Epithelial cell of esophagus (primary cell): Measurements from ENCODE around the gene MED10.

Experiments used
- DNase-seq: peaks from one replicate; pipeline ENCODE4 v3.0.0; 2010; ENCODE audit warnings: low read depth
- H3K4me3 ChIP-seq: 2 replicates; pipeline ENCODE4 v1.5.1; 2011; ENCODE audit warnings: mild to moderate bottlenecking, low read length, control low read depth
- TF ChIP-seq, protein P1 (sequence below): IDR thresholded peaks from 2 replicates; pipeline ENCODE4 v1.5.1; 2011; ENCODE audit warnings: low read depth, mild to moderate bottlenecking, low read length, control low read depth, inconsistent platforms; ENCODE audit not compliant: insufficient read depth; ENCODE audit errors: missing control alignments

The MED10 gene

DNA sequence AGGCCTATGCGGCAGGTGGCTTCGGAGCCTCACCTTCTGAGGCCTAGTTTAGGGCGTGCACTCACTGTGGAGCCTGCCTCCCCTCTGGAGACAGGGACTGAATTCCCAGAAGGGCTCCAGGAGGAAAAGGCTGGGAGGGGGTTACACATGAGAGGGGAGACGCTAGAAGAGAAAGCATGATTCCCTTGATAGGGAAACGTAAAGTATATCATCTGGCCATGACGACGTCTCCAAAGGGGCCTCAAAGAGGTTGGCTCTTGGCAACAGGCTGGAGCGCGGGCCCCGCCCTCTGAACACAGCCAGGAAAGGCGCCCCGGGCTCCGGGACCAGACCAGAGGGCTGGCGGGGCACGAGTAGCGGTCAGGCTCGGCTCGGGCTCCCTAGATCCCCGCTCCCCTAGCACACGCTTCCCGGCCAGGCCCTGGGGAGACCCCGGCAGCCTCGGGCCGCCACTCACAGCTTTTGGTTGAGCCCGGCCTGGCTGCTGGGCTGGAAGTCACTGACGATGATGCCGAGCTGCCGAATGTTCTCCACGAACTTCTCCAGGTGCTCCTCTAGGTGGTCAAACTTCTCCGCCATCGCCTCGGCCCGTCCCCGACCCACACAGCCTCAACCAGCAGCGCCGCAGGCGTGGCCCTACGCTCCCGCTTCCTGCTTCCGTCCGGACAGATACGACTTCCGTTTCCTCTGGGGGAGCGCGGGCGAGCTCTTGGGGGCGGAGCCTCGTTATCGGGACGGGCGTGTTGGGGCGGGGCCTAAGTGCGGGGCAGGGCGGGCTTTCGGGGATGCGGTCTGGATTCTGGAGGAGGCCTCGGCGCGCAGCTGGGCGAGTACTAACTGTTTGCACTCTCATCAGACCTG lies at the start of gene MED10:
MED10 (minus strand) TSS at position 643 of the 861 bp plus-strand sequence; CDS start at position 579, 64 bp downstream.
- H3K4me3 ChIP-seq, result peak within 1 kb of the TSS; percentile 94
- peak; percentile 93 for DNase-seq
- TF ChIP-seq, protein P1, sequence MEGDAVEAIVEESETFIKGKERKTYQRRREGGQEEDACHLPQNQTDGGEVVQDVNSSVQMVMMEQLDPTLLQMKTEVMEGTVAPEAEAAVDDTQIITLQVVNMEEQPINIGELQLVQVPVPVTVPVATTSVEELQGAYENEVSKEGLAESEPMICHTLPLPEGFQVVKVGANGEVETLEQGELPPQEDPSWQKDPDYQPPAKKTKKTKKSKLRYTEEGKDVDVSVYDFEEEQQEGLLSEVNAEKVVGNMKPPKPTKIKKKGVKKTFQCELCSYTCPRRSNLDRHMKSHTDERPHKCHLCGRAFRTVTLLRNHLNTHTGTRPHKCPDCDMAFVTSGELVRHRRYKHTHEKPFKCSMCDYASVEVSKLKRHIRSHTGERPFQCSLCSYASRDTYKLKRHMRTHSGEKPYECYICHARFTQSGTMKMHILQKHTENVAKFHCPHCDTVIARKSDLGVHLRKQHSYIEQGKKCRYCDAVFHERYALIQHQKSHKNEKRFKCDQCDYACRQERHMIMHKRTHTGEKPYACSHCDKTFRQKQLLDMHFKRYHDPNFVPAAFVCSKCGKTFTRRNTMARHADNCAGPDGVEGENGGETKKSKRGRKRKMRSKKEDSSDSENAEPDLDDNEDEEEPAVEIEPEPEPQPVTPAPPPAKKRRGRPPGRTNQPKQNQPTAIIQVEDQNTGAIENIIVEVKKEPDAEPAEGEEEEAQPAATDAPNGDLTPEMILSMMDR, result no peak

GRCh38 chr5:6427694-6428093 lies 49.3 kb upstream of the MED10 start:
- H3K4me3 ChIP-seq, result no peak overlapping the region
- DNase-seq, result no peak
- TF ChIP-seq, protein P1, result no peak

DNA sequence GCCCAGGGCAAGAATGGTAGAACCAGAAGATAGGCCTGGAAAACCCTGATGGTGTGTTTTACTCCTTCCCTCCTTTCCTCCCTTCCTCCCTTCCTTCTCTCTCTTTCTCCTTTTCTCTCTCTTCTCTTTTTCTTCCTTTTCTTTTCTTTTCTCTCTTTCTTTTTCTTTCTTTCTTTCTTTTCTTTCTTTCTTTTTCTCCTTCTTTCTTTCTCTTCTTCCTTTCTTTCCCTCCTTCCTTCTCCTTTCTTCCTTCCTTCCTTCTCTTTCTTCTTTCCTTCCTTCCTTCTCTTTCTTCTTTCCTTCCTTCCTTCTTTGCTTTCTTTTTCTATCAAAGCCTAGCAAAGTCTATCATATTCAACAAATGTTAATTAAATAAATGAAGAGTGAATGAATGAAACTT lies 46.4 kb upstream of the MED10 start:
- DNase-seq, result no peak
- no peak overlapping the region for H3K4me3 ChIP-seq
- TF ChIP-seq, protein P1, result no peak

- H3K4me3 ChIP-seq, result no peak overlapping the region
- DNase-seq, result no peak
- TF ChIP-seq, protein P1, result no peak
These were observed 45.8 kb upstream of the MED10 start for GRCh38 chr5:6424110-6424659.

DNA sequence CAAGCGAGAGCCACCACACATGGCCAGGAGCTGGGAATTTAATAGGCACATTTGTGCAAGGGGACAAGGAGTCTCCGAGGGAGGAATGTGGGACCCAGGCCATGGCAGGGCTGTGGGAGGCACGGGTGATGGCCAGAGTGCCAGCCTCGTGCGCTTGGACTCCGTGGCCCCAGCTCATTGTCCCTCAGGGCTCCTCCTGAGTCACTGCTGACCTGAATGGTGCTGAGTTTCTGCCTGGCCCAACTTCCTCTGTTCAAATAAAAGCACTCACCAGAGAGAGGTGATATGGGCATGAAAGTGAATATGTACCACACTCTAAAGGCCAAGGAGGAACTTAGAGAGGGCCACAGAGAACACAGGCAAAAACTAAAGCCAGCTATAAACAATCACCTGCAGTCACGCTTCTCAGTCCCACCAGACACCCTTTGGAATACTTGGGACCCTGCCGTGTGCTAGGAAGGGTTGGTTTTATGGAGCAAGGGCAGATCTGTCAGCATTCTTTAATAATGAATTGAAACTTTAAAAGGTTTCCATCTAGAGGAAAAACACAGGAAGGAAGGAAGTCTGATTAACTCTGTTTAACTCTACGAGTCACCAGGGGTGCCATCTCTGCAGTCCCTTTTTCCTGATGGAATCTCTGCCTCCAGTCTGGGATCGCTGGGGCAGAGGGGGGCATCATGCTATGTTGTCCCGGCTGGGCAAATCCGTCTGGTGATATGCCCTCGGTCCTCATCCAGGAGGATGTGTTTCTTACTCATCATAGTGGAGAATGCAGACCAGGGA lies 45.2 kb upstream of the MED10 start:
- H3K4me3 ChIP-seq, result no peak overlapping the region
- TF ChIP-seq, protein P1, result no peak
- no peak for DNase-seq

GRCh38 chr5:6419340-6419852 lies 41.0 kb upstream of the MED10 start:
- peak; percentile 73 for DNase-seq
- no peak overlapping the region for H3K4me3 ChIP-seq
- TF ChIP-seq, protein P1, result no peak
